ENCODE results near the gene FAM120B.

FAM120B gene

GRCh38 chr6:170448751-170449630, 142.4 kb downstream of the FAM120B start:
- peak; percentile 49 for DNase-seq

- no peak for DNase-seq
These were observed 143.5 kb downstream of the FAM120B start for GRCh38 chr6:170449835-170450753.

GRCh38 chr6:170450916-170451761, 144.6 kb downstream of the FAM120B start:
- DNase-seq: no peak

GRCh38 chr6:170451762-170452651, 145.4 kb downstream of the FAM120B start:
- no peak for DNase-seq

GRCh38 chr6:170452767-170453545, 146.4 kb downstream of the FAM120B start:
- DNase-seq: no peak

- DNase-seq: no peak
These were observed 147.3 kb downstream of the FAM120B start for GRCh38 chr6:170453586-170454511.

- DNase-seq: no peak
These were observed 148.1 kb downstream of the FAM120B start for GRCh38 chr6:170454512-170455285.

- DNase-seq: no peak
These were observed 148.9 kb downstream of the FAM120B start for GRCh38 chr6:170455335-170455979.

GRCh38 chr6:170456334-170456733, 149.8 kb downstream of the FAM120B start:
- DNase-seq: no peak
